BLaER1 (cell line): ENCODE results near the gene TXNDC2.
"Not testable (repeated sequence)": the region's sequence is repeated elsewhere in the genome, so short reads cannot be mapped to it uniquely, and the experiment has no call there.

ENCODE experiments used
- H3K27ac ChIP-seq: shearing (Covaris generic); formaldehyde crosslinking; 2 replicates; pipeline ENCODE4 v1.8.1; 2022
- H3K27me3 ChIP-seq: shearing (Covaris generic); formaldehyde crosslinking; 2 replicates; pipeline ENCODE4 v1.8.1; 2022
- H3K36me3 ChIP-seq: shearing (Covaris generic); formaldehyde crosslinking; 2 replicates; pipeline ENCODE4 v1.8.1; 2022
- H3K4me1 ChIP-seq: shearing (Covaris generic); formaldehyde crosslinking; 2 replicates; pipeline ENCODE4 v1.8.1; 2022
- H3K4me2 ChIP-seq: shearing (Covaris generic); formaldehyde crosslinking; 2 replicates; pipeline ENCODE4 v1.8.1; 2022
- H3K4me3 ChIP-seq: shearing (Covaris generic); formaldehyde crosslinking; 2 replicates; pipeline ENCODE4 v1.8.1; 2022
- H3K9ac ChIP-seq: shearing (Covaris generic); formaldehyde crosslinking; 2 replicates; pipeline ENCODE4 v1.8.1; 2022
- H3K9me3 ChIP-seq: shearing (Covaris generic); formaldehyde crosslinking; 2 replicates; pipeline ENCODE4 v1.8.1; 2022
- H4K20me1 ChIP-seq: shearing (Covaris generic); formaldehyde crosslinking; 2 replicates; pipeline ENCODE4 v1.8.1; 2022
- Cebpa-rat ChIP-seq: shearing (Covaris generic); IDR thresholded peaks from 2 replicates; pipeline ENCODE4 v1.8.1; 2022

The TXNDC2 gene

GRCh38 chr18:9849407-9850283, 36.1 kb upstream of the TXNDC2 start:
- TF ChIP-seq Cebpa-rat: no peak
- peak overlapping the region; percentile 68 for H3K4me2 ChIP-seq
- H3K4me3 ChIP-seq: no peak overlapping the region
- no peak overlapping the region for H3K9ac ChIP-seq
- no peaks in the 10 kb centered on the region for H3K36me3 ChIP-seq
- H3K9me3 ChIP-seq: no peaks in the 10 kb centered on the region
- H3K27me3 ChIP-seq: peaks cover 35% of the 10 kb centered on the region; the same call in 1 of the 2 replicates
- no peak overlapping the region for H3K27ac ChIP-seq
- peaks cover 15% of the 10 kb centered on the region; the same call in 1 of the 2 replicates for H4K20me1 ChIP-seq
- peaks cover 13% of the 10 kb centered on the region for H3K4me1 ChIP-seq

GRCh38 chr18:9850309-9850708, 35.5 kb upstream of the TXNDC2 start:
- no peak overlapping the region for H3K9ac ChIP-seq
- peaks cover 15% of the 10 kb centered on the region; the same call in 1 of the 2 replicates for H4K20me1 ChIP-seq
- no peaks in the 10 kb centered on the region for H3K36me3 ChIP-seq
- no peak overlapping the region for H3K4me3 ChIP-seq
- H3K4me1 ChIP-seq: peaks cover 13% of the 10 kb centered on the region
- peaks cover 35% of the 10 kb centered on the region; the same call in 1 of the 2 replicates for H3K27me3 ChIP-seq
- H3K9me3 ChIP-seq: no peaks in the 10 kb centered on the region
- H3K27ac ChIP-seq: no peak overlapping the region
- H3K4me2 ChIP-seq: peak overlapping the region; percentile 68
- no peak for TF ChIP-seq Cebpa-rat

GRCh38 chr18:9851511-9851910, 34.3 kb upstream of the TXNDC2 start:
- H3K9ac ChIP-seq: no peak overlapping the region
- H4K20me1 ChIP-seq: peaks cover 15% of the 10 kb centered on the region; the same call in 1 of the 2 replicates
- no peak for TF ChIP-seq Cebpa-rat
- H3K36me3 ChIP-seq: no peaks in the 10 kb centered on the region
- H3K4me3 ChIP-seq: no peak overlapping the region
- H3K4me1 ChIP-seq: peaks cover 13% of the 10 kb centered on the region
- H3K27ac ChIP-seq: no peak overlapping the region
- H3K4me2 ChIP-seq: no peak overlapping the region
- H3K9me3 ChIP-seq: no peaks in the 10 kb centered on the region
- peaks cover 35% of the 10 kb centered on the region; the same call in 1 of the 2 replicates for H3K27me3 ChIP-seq

- H3K4me3 ChIP-seq: no peak overlapping the region
- no peak for TF ChIP-seq Cebpa-rat
- no peaks in the 10 kb centered on the region for H3K9me3 ChIP-seq
- no peak overlapping the region for H3K27ac ChIP-seq
- H3K4me2 ChIP-seq: no peak overlapping the region
- H3K27me3 ChIP-seq: peaks cover 30% of the 10 kb centered on the region; the same call in 1 of the 2 replicates
- H3K4me1 ChIP-seq: peaks cover 13% of the 10 kb centered on the region
- no peaks in the 10 kb centered on the region for H3K36me3 ChIP-seq
- no peak overlapping the region for H3K9ac ChIP-seq
- H4K20me1 ChIP-seq: peaks cover 15% of the 10 kb centered on the region; the same call in 1 of the 2 replicates
Observed at GRCh38 chr18:9852266-9853081, 33.3 kb upstream of the TXNDC2 start.

GRCh38 chr18:9854801-9855676, 30.7 kb upstream of the TXNDC2 start:
- no peak overlapping the region for H3K4me3 ChIP-seq
- H3K9ac ChIP-seq: no peak overlapping the region
- H4K20me1 ChIP-seq: peaks cover 6% of the 10 kb centered on the region; the same call in 1 of the 2 replicates
- peaks cover 9% of the 10 kb centered on the region; the same call in 1 of the 2 replicates for H3K27me3 ChIP-seq
- H3K4me2 ChIP-seq: no peak overlapping the region
- no peaks in the 10 kb centered on the region for H3K9me3 ChIP-seq
- H3K27ac ChIP-seq: no peak overlapping the region
- H3K36me3 ChIP-seq: no peaks in the 10 kb centered on the region
- peaks cover 2% of the 10 kb centered on the region for H3K4me1 ChIP-seq
- TF ChIP-seq Cebpa-rat: no peak

- Histone ChIP-seq H3K9me3 (no peaks in the 10 kb centered on the region), H3K4me2 (no peak overlapping the region), H3K36me3 (no peaks in the 10 kb centered on the region), H4K20me1 (no peaks in the 10 kb centered on the region; the same call in 1 of the 2 replicates), H3K9ac (no peak overlapping the region), H3K4me1 (no peaks in the 10 kb centered on the region), H3K27ac (no peak overlapping the region), H3K27me3 (peaks cover 3% of the 10 kb centered on the region; the same call in 1 of the 2 replicates), H3K4me3 (no peak overlapping the region)
- TF ChIP-seq Cebpa-rat: no peak
Observed at GRCh38 chr18:9855681-9856080, 30.1 kb upstream of the TXNDC2 start.

GRCh38 chr18:9856092-9856491, 29.7 kb upstream of the TXNDC2 start:
- Histone ChIP-seq H3K9ac (no peak overlapping the region), H3K9me3 (no peaks in the 10 kb centered on the region), H3K4me1 (no peaks in the 10 kb centered on the region), H3K27me3 (no peaks in the 10 kb centered on the region), H3K4me3 (no peak overlapping the region), H3K4me2 (no peak overlapping the region), H3K27ac (no peak overlapping the region), H3K36me3 (no peaks in the 10 kb centered on the region), H4K20me1 (no peaks in the 10 kb centered on the region)
- TF ChIP-seq Cebpa-rat: no peak

GRCh38 chr18:9857479-9857998, 28.2 kb upstream of the TXNDC2 start:
- H3K9me3 ChIP-seq, H3K4me1 ChIP-seq, H3K27ac ChIP-seq, H3K36me3 ChIP-seq, H3K27me3 ChIP-seq, H3K4me2 ChIP-seq, H3K4me3 ChIP-seq, H4K20me1 ChIP-seq, H3K9ac ChIP-seq: not testable (repeated sequence)

- Histone ChIP-seq H3K4me2 (no peak overlapping the region), H3K9me3 (no peaks in the 10 kb centered on the region), H4K20me1 (no peaks in the 10 kb centered on the region), H3K27me3 (no peaks in the 10 kb centered on the region), H3K4me1 (peaks cover 7% of the 10 kb centered on the region), H3K9ac (no peak overlapping the region), H3K4me3 (no peak overlapping the region), H3K27ac (no peak overlapping the region), H3K36me3 (no peaks in the 10 kb centered on the region)
- TF ChIP-seq Cebpa-rat: no peak
Observed at GRCh38 chr18:9858642-9859041, 27.1 kb upstream of the TXNDC2 start.
